NCI-H345 (cell line): ENCODE data around the gene CSTB.
"Not testable (repeated sequence)": the region's sequence is repeated elsewhere in the genome, so short reads cannot be mapped to it uniquely, and the experiment has no call there.

ENCODE experiments used
- DNase-seq: peaks from one replicate; lab custom pipeline; 2025; lab: John Stamatoyannopoulos, UW

CSTB gene, protein sequence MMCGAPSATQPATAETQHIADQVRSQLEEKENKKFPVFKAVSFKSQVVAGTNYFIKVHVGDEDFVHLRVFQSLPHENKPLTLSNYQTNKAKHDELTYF

DNA sequence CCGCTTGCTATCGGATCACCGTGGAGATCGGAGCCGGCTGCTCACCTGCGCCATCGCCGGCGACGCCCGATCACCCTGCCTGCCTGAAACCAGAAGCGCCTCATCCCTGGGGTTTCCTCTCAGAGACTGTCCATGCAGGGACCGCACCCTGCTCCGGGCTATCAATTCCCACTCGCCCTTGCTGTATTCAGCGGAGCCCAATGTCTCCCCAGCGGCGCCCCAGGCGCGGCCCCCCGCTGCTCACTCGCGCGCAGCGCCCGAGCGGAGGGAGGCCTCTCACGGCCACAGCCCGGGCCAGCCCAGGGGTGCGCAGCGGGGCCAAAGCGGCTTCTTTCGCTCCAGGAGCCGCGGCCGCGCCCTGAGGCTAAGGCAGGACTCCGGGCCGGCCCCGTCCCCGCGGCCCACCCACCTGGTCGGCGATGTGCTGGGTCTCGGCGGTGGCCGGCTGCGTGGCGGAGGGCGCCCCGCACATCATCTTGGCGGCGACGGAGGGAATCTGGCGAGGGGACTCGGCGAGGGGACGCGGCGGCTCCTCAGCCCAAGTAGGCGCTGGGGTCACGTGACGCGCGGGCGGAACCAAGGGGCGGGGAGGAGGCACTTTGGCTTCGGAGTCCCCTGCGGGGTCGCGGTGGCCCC is at the start of gene CSTB:
TSS of gene CSTB (minus strand) at position 514 of the 636 bp plus-strand sequence. CDS start at position 475, 39 bp downstream.
- peak; percentile 86 for DNase-seq

DNA sequence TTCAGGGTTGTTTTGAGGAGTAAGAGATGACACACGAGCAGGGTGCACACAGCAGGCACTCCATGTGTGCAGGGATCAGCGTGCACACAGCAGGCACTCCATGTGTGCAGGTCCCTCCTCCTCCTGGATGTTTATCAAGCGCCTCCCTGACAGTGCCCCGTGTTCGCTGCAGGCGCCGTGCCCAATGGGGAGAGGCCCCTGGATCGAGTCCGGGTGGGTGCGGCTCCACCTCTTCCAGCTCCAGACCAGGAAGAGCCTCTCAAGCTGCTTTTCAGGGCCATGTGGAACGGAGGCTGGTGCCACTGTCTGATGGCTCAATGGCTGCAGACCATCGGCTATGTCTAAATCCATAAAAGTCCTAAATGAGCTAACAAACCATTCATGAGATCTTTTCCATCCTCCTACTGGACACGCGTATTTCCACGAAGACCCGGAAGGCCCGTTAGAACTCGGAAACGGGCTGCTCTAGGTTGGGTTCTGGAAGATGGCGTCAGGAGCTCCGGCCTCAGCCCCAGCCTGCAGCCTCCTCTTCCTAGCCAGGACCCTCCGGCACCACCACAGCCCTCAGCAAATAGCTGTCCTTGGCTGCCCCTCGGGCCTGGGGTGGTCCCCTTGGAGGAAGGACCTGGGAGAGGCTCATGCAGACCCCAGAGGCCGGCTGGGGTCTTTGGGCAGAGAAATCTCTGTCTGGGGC is 49.3 kb upstream of the CSTB start:
- DNase-seq, result no peak

DNA sequence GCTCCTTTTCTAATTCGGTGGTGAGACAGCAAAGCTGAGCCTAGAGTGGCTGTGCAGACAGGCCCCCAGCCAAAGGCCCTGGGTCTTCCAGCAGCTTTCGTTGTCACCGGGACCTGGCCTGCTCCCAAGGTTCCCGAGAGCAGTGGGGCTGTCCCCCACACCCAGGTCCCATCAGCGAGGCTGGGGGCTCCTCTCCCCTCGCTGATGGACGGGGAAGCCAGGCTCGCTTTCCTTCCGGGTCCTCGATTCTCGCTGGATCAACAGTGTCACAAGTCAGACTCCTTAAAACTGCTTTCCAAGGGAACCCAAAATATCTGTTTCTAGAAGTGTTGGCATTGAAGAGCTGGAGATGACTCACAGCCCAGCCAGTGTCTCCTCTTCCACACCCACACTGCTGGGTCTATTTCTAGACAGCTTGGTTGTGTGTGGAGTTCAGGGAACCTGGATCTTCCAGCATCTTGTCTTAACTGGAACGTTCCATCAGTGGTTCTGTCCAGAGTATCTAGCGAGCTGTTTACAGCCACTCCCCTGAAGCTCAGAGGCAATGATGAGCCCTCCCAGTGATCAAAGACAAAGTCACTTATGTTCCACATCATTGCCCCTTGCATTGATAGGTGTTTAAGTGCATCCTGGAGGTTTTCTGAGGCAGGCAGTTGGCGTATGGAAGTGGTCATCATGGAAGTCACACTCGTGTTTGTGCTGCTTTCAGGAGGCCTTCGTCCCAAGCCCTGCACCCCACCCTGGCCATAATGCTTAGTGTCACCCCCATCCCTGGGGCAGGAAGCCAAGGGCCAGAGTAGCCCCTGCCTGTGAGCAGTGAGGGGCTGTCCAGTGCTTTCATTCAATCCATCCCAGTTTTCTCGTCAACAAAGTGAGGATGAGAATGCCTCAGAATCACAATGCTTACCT is 48.5 kb upstream of the CSTB start:
- no peak for DNase-seq

DNA sequence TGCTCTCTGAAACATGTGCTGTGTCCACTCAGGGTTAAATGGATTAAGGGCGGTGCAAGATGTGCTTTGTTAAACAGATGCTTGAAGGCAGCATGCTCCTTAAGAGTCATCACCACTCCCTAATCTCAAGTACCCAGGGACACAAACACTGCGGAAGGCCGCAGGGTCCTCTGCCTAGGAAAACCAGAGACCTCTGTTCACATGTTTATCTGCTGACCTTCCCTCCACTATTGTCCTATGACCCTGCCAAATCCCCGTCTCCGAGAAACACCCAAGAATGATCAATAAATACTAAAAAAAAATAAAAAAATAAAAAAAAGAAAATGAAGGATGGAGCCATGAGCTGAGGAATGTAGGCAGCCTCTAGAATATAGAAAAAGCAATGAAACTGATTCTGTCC is 46.6 kb upstream of the CSTB start:
- DNase-seq, result not testable (repeated sequence)

DNA sequence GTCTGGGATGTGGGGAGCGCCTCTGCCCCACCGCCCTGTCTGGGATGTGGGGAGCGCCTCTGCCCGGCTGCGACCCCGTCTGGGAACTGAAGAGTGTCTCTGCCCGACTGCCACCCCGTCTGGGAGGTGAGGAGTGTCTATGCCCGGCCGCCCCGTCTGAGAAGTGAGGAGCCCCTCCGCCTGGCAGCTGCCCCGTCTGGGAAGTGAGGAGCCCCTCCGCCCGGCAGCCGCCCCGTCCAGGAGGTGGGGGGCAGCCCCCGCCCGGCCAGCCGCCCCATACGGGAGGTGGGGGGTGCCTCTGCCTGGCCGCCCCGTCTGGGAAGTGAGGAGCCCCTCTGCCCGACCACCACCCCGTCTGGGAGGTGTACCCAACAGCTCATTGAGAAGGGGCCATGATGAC is 46.1 kb upstream of the CSTB start:
- not testable (repeated sequence) for DNase-seq

DNA sequence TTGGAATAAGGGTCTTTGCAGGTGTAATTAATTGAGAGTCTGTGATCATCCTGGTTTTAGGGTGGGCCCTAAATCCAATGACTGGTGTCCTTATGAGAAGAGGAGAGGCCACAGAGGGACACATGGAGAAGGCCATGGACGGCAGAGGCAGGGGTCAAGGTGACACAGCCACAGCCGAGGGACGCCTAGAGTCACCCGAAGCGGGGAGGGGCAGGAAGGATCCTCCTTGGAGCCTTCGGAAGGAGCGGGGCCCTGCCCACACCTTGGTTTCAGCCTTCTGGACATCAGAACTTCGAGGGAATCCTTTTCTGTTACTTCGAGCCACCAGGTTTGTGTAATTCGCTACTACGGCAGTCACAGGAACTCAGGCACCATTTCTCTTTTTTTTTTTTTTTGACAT is 44.4 kb upstream of the CSTB start:
- no peak for DNase-seq

DNA sequence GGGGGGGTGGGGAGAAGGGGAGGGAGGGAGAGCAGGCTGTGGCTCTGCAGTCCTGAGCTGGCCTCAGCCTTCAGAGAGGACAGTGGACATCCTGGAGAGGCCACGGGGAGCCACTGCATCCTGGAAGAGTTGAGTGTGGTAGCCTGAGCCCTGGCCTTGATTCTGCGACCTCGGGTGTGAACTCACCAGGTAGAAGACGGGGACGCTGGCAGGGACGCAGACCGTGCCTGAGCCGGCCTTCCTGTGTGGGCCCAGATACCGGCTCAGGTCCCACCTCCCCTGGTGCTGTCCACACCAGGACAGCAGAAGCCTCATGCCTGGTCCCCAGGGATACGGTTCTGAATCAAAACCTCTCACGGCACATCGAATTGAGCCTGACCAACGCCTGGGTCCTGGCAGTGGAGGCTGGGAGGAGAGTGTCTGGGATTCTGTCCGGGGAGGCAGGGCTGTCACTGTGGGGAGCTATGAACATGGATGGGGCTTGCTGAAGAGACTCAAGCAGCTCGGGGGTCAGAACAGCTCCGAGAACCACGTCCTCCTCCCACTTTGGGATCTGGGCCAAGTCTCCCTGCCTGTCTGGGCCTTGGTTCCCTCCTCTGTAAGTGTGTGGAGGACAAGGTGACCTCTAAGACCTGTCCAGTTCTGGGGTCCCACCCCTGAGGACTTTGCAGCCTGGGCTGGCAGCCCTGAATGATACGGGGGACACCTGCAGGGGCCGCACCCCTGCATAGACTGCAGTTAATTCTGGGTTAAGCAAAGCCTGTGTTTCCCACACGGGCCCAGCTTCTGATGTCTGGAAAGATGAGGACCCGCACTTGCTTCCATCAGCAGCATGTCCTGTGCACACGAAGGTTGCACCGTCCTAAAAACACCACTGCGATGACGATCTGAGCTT is 43.6 kb upstream of the CSTB start:
- DNase-seq, result no peak

DNA sequence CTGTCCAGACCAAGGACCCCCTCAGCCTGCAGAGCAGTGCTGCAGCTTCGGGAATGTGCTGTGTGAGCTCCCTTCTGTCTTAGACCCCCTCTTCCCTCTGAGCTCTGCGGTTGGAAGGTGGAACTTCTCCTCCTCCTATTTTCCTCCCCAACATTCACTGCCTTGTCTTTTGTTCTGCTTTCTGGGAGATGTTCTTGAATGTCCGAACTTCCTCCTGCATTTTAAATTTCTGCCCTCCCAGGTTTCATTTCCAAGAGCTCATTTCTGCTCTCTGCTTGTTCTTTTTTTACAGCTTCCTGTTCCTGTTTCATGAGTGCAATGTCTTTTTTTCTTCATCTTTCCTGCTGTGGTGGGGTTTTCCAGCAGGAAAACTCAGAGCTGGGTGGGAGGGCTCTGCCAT is 42.6 kb upstream of the CSTB start:
- no peak for DNase-seq

DNA sequence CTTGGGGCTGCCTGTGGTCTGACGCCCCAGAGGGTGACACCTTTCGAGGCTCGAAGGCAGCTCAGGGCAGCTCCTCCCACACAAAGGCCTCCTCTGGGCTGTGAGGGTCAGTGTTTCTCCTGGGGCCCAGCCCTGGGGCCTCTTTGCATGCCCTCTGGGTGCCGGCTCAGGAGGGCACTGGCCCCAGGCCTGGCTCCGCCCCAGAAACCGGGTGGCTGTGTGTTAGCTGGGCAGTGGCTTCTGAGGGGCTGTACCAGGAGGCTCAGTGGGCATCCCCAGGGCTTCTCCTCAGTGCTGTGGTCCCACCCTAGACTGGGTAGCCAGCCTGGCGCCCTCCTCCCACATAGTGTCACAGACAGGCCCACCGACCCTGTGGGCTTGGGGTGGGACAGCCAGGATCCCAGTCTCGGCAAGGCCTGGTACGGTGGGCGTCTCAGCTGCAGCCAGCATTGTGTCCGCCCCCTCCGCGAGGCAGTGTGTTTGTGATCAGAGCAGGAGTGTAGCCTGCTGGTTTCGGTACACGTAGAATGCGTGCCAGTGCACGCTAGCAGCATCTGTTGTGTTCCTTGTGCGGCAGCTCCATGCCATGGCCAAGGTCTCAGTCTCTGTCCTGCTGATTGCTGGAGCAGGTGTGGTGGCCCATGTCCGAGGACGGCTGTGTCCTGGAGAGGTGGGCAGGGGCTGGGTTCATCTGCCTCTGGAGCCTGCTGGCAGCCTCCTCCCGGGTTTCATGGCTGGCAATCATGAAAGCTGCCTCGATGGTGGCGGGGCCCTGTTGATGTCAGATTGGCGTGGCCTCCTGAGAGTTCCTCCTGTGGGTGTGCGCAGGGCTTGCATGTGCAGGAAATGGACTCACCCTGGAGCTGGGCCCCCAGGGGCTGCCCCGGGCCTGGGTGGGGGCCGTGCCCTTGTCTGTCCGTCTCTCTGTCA is 41.3 kb upstream of the CSTB start:
- no peak for DNase-seq

DNA sequence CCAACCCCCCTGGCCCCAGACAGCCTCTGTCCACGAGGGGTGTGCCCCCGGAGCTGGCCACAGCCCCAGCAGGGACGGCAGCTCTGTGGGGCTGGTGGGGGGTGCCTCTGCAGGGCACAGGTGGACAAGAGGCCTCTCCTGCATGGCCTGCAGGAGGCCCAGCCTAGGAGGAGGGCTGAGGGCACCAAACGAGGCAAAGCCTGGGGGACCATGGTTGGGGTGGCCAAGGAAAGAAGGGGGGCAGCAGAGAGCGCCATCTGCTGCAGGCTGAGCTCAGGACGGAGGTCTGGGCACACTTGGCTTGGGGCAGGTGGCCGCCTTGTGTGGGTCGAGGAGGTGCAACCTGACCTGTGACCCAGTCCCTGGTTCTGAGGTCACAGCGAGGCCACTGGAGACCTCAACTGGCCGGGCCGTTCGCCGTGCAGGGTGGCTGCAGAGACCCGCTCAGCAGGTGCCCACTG is 40.5 kb upstream of the CSTB start:
- DNase-seq, result no peak

DNA sequence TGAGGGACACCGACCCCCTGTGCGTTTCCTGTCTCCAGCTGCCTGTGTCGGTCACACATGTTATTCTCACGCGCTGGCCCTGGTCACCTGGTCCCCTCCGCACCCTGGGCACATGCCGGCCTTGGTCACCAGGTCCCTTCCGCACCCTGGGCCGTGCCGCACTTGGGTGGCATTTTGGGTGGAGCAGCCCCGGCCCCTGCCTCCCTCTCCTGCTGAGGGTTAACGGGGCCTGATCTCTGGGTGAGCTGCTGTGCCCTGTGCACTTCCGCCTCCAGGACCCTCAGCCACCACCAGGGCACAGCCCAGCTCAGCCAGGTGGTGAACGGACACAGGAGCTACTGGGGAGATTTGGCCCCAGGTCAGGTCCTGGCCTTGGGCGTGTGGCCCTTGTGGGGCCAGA is 39.9 kb upstream of the CSTB start:
- DNase-seq, result no peak

DNA sequence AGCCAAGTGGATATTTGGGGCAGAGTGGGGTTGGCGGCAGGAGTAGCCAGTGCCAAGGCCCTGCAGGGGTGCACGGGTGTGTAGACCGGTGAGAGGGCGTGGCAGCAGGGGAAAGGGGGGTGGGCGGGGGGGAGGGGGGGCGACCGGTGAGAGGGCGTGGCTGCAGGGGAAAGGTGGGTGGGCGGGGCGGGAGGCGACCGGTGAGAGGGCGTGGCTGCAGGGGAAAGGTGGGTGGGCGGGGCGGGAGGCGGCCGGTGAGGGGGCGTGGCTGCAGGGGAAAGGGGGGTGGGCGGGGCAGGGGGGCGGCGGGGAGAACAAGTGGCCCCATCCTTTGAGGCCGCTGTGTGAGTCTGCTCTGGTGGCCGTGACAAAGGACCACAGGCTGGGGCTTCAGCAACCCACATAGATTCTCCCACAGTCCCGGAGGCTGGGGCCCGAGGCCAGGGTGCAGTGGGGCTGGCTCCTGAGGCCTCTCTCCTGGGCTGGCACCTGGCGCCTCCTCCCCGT is 39.1 kb upstream of the CSTB start:
- peak; percentile 53 for DNase-seq

DNA sequence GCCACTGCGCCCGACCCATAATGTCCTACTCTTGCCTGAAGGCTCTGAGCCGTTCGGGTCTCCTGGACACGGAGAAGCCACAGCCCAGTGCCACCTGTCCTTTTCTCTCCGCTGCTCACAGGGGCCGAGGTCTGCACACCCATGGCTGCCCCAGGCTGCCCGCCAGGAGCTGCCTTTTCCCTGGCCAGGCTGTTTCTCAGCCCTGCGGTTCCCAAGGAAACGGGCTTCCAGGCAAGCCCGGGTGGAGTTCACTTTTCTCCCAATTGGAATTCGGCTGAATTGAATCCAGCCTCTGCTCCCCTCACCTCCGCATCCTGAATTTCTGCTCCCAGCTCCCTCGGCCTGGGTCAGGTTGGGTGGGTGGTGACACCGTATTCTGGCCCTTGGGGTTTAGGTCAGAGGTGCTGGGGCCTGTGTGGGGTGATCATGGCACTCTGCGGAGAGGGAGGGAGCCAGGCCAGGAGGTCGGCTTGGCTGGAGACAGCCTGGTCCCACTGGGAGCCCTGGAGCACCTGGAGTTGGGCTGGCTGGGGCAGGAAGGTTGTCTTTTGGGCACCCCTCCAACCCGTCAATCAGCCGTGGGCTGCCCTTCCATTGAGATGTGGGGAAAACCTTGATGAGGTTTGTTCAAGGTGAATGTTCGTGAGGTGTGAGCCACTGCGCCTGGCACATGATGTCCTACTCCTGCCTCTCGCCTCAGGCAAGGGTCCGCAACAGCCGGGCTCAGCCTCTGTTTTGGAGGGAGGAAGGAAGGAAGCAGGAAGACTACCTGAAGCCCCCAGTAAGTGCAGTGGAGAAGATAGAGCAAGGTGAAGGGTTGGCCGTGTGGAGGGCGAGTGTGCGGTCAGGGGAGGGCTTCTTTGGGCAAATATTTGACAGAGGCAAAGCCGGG is 38.4 kb upstream of the CSTB start:
- DNase-seq, result no peak

DNA sequence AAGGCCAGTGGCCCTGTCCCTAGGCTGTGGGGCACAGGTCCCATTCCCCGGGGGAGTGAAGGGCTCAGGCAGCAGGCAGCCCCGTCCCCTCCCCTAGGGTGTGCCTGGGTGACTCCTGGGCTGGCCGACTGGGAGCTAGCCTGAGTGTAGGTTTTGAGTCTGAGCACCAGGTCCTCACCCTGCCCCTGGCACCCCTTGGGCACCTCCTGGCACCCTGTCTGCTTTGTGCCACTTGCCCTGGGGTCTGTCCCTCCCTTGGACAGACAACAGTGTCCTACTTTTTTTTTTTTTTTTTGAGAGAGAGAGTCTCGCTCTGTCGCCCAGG is 37.5 kb upstream of the CSTB start:
- DNase-seq, result no peak

DNA sequence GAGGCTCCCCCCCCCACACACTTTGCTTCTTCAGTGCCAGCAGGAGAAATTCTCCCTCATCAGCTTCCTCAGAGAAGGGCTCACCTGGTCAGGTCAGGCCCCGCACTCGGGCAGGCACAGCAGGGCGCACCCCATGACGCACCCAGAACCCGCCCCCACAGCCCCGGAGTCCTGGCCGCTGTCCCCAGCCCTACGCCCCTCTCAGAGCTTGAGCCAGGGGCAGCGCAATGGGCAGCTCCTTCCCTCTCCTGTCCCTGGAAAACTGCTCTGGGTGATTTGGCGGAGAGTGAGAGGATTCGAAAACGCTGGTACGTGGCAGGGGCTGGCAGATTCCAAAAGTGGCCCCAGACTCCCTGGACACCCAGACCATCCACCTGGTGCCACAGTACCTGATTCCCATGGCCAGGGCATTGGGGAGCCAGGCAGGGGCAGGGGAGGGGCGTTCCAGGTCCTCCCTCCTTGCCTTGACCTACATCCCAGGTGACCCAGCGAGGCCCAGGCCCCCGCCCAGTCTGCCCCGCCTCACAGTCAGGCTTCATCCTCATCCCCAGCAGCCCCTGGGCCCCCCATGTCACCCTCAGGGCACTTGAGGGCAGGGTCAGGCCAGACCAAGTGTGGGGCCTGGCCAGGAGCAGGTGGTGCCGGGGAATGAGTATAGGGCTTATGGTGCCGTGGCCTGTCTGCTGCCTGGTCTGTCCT is 37.0 kb upstream of the CSTB start:
- DNase-seq, result no peak

DNA sequence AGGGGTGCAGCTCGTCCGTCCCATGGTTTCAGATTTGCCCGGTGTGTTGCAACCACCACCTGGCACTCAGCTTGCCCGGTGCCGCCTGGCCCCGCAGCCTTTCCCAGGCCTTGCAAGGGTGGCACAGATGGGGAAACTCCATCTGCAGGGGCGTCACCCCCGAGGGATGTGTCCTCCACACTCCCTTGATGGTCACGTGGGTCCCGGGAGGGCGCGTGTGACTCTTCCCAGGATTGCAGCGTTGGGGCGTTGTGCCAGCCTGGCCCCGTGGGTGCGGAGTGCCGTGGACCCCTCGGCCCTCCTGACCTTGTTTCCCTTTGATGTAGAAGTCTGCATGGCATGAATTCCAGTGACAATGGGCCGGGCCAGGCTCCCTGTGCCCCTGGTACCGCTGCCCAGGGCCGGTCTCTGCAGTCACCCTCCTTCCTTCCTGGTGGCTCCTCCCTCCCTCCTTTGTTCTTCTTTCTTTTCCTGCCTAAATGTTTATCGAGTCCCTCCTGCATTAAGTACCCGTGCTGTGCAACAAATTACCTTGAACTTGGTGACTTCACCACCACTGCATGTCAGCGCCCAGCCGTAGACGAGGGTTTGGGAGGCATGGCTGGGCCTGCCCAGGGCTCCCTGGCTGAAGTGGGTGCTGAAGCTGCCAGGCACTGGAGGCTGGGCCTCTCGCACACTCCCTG is 36.2 kb upstream of the CSTB start:
- peak; percentile 90 for DNase-seq

DNA sequence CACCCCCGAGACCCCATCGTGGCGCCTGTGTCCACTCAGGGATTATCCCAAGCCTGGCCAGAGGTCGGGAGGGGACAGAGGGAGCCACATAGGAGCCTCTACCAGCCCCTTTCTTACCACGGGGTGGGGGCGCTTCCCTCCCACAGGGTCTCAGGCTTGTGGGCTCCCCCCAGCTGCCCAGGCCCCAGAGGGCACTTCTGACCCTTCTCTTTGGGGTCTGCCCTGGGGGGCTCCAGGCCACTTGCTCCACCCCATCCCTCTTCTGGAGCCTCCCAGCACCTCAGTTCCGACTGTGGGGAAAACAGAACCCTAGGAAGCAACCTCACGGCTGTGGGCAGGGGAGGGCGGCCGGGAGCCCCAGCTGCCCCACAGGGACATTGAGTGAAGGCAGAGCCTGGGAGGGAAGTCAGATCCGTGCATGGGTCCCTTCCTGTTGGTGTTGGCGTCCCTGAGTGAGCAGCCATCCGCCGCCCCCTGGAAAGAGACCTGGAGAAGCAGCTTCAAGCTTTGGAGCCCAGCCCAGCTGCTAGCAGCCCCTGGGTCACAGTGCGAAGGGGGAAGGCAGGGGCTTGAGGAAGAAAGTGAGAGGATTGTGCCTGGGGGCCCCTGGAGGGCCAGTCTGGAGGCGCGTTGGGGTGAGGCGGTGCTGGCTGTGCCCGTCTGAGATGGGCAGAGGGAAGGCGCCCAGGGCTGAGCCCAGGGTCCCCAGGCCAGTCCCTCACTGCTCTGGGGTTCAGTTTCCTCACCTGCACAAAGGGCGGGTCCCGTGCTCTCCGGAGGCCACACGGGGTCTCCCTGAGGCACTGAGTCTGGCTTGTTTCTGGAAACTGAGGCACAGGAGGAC is 35.4 kb upstream of the CSTB start:
- peak; percentile 70 for DNase-seq
